Activated B cell treated with CpG ODN at 0.5 μM for 24 hours (primary cell): Measurements from ENCODE around the gene XAB2. TPM values are rescaled to one million over a fixed set of nuclear protein-coding genes. Genes with fewer than 3 reads are reported as not detected.

Experiments
- ATAC-seq: fragments of 200-7000 bp; cut with Tn5 transposase; one replicate; pipeline ENCODE4 v1.10.0; 2021; ENCODE audit warnings: low read depth, mild to moderate bottlenecking, moderate library complexity
- CTCF ChIA-PET: fragments of 350-600 bp; sonication (Branson Sonifier 250); formaldehyde crosslinking; loops from one replicate; lab custom pipeline; 2021; ENCODE audit warnings: antibody characterized with exemption; lab: Charles Lee
- POLR2A ChIA-PET: fragments of 350-600 bp; sonication (Branson Sonifier 250); formaldehyde crosslinking; loops from one replicate; lab custom pipeline; 2021; ENCODE audit warnings: antibody characterized with exemption; lab: Charles Lee
- DNase-seq: peaks from one replicate; pipeline ENCODE4 v3.0.0; 2022
- H3K27ac Mint-ChIP-seq: one replicate; pipeline ENCODE4 v1.8.0; 2020; ENCODE audit warnings: mixed read lengths
- H3K27me3 Mint-ChIP-seq: one replicate; pipeline ENCODE4 v1.8.0; 2021; ENCODE audit warnings: mixed read lengths
- H3K36me3 Mint-ChIP-seq: one replicate; pipeline ENCODE4 v1.8.0; 2021; ENCODE audit warnings: low read depth, mixed read lengths
- H3K4me1 Mint-ChIP-seq: one replicate; pipeline ENCODE4 v1.8.0; 2021; ENCODE audit warnings: mixed read lengths
- H3K4me3 Mint-ChIP-seq: one replicate; pipeline ENCODE4 v1.8.0; 2020; ENCODE audit warnings: mild to moderate bottlenecking, mixed read lengths
- H3K9me3 Mint-ChIP-seq: one replicate; pipeline ENCODE4 v1.8.0; 2020; ENCODE audit warnings: mixed read lengths
- intact Hi-C: fragments of 100-400 bp; cut with micrococcal nuclease; formaldehyde crosslinking; loops from one replicate; pipeline ENCODE4 v1.15.1; 2024
- total RNA-seq: library from RNA; stranded (reverse); gene quantifications from 2 replicates; pipeline ENCODE4 v1.2.3, GENCODE V29; 2022
- TF ChIP-seq, protein P1 (sequence below): fragments of 200-600 bp; IDR thresholded peaks from one replicate; pipeline ENCODE4 v1.8.0; 2022; ENCODE audit warnings: antibody characterized with exemption, mild to moderate bottlenecking

The XAB2 gene
- total RNA-seq, 1 donor from 2014 or later: 51.8 TPM

DNA sequence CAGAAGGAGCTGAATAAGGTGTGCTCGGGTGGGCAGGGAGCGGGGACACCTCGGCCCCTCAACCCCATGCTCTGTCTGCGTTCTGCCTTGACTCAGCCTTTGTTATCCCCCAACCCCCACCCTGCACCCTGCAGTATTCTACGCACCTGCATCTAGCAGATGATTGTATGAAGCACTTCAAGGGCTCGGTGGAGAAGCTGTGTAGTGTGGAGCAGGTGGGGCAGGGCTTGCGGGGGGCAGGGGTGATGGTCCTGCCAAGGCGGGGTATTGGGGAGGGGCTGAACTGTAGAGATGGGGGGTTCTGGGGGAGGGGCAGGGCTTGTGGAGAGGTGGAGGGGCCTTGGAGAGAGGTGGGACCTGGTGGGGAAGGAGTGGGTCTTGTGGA, 13.7 kb upstream of the XAB2 start:
- Mint-ChIP-seq H3K27me3 (no peaks in the 10 kb centered on the region), H3K36me3 (peaks cover 51% of the 10 kb centered on the region), H3K9me3 (no peaks in the 10 kb centered on the region), H3K27ac (no peak overlapping the region), H3K4me3 (no peak overlapping the region), H3K4me1 (peaks cover 18% of the 10 kb centered on the region)
- ChIA-PET CTCF (no interaction called here), POLR2A (interaction anchor here (0.6 to 1.2 kb wide), 2 partner anchors 13 to 286 kb away, joined by 4 to 5 read pairs; partner anchors contain the start of genes PET100 and XAB2)
- DNase-seq: no peak
- intact Hi-C loops: no loop called here
- TF ChIP-seq, protein P1, sequence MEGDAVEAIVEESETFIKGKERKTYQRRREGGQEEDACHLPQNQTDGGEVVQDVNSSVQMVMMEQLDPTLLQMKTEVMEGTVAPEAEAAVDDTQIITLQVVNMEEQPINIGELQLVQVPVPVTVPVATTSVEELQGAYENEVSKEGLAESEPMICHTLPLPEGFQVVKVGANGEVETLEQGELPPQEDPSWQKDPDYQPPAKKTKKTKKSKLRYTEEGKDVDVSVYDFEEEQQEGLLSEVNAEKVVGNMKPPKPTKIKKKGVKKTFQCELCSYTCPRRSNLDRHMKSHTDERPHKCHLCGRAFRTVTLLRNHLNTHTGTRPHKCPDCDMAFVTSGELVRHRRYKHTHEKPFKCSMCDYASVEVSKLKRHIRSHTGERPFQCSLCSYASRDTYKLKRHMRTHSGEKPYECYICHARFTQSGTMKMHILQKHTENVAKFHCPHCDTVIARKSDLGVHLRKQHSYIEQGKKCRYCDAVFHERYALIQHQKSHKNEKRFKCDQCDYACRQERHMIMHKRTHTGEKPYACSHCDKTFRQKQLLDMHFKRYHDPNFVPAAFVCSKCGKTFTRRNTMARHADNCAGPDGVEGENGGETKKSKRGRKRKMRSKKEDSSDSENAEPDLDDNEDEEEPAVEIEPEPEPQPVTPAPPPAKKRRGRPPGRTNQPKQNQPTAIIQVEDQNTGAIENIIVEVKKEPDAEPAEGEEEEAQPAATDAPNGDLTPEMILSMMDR: no peak
- no peak for ATAC-seq

DNA sequence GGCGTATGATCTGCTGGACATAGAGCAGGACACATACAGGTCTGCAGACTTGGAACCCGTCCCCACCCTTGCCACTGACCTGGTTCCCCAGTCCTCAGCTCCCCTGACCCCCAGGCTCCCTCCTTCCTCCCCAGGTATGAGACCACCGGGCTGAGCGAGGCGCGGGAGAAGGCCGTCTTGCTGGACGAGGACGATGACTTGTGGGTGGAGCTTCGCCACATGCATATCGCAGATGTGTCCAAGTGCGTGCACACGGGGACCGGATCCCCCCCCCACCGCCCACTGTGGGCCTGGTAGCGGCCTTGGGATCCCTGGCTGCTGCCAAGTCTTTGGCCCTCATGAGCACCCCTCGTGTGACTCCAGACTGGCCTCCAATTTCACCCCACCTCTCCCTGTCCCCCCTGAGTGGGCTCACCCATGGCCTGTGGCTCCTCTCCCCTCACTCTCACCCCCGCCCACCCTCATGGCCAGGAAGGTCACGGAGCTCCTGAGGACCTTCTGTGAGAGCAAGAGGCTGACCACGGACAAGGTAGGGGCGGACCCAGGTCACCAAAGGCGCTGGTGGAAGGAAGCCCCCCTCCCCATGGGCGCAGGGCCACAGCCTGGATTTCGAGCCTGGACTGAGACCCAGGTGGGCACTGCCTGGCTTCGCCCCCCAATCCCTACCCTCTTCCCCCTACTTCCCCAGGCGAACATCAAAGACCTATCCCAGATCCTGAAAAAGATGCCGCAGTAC, 13.1 kb upstream of the XAB2 start:
- peaks cover 47% of the 10 kb centered on the region for H3K36me3 Mint-ChIP-seq
- TF ChIP-seq, protein P1: no peak
- POLR2A ChIA-PET: interaction anchor here (1.2 kb wide), 1 partner anchor 13 kb away, joined by 4 read pairs; the partner anchor contains the start of genes PET100 and XAB2
- DNase-seq (no peak), ATAC-seq (no peak)
- no peak overlapping the region for H3K27ac Mint-ChIP-seq
- peaks cover 23% of the 10 kb centered on the region for H3K4me1 Mint-ChIP-seq
- CTCF ChIA-PET: no interaction called here
- no peaks in the 10 kb centered on the region for H3K27me3 Mint-ChIP-seq
- H3K9me3 Mint-ChIP-seq: no peaks in the 10 kb centered on the region
- intact Hi-C loops: no loop called here
- no peak overlapping the region for H3K4me3 Mint-ChIP-seq

DNA sequence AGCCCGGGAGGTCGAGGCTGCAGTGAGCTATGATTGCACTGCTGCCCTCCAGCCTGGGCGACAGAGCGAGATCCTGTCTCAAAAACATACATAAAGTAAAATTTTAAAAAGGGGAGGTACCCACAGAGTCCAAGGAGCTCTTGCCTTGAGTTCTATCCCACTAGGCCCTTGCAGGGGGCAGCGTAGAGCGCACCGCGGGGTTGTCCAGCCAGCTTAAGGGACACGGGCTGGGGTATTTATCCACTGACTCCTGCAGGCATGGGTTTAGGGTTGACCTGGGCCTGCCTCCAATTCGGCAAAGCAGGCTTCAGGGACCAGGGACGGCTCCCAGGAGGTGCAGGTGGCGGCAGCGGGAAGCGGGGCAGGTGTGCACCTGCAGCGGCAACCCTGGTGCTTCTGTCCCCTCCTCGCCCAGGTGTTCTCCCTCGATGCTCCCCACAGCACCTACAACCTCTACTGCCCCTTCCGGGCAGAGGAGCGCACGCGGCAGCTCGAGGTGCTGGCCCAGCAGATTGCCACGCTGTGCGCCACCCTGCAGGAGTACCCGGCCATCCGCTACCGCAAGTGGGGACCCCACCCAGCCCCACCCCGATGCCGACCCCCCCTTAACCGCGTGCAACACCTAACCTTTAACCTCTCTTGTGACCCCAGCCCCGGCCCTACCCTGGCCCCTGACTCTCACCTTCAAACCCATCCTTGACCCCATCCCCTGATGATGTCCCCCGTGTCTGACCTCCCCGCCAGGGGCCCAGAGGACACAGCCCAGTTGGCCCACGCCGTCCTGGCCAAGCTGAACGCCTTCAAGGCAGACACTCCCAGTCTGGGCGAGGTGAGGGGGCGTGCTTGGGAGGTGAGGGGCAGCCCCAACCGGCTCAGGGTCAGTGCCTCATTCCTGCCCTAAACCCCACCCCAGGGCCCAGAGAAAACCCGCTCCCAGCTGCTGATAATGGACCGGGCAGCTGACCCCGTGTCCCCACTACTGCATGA, 12.2 kb upstream of the XAB2 start:
- no peak overlapping the region for H3K27ac Mint-ChIP-seq
- H3K36me3 Mint-ChIP-seq: peaks cover 45% of the 10 kb centered on the region
- H3K4me3 Mint-ChIP-seq: no peak overlapping the region
- TF ChIP-seq, protein P1: no peak
- CTCF ChIA-PET: interaction anchor here (0.6 kb wide), 1 partner anchor 21 kb away, joined by 3 read pairs; no protein-coding TSS in a partner anchor
- DNase-seq (no peak), ATAC-seq (no peak)
- intact Hi-C loops: no loop called here
- no peaks in the 10 kb centered on the region for H3K27me3 Mint-ChIP-seq
- POLR2A ChIA-PET: interaction anchor here (1.2 kb wide), 1 partner anchor 12 kb away, joined by 4 read pairs; the partner anchor contains the start of genes PET100 and XAB2
- H3K9me3 Mint-ChIP-seq: no peaks in the 10 kb centered on the region
- H3K4me1 Mint-ChIP-seq: peaks cover 28% of the 10 kb centered on the region

DNA sequence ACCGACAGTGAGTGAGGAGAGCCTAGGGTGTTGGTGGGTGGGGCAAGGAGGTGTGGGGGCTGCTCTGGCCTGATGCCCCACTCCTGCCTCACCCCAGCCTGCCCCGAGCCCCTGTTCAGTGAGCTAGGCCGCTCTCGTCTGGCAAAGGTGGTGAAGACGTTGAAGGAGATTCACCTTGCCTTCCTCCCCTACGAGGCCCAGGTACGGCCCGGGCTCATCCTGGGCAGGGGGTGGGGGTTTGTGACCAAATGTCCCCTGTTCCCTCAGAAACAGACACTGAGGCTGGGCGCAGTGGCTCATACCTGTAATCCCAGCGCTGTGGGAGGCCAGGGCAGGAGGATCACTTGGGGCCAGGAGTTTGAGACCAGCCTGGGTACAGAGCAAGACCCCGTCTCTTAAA, 11.5 kb upstream of the XAB2 start:
- CTCF ChIA-PET: interaction anchor here (0.6 kb wide), 1 partner anchor 22 kb away, joined by 3 read pairs; no protein-coding TSS in a partner anchor
- H3K36me3 Mint-ChIP-seq: peaks cover 43% of the 10 kb centered on the region
- no peaks in the 10 kb centered on the region for H3K27me3 Mint-ChIP-seq
- TF ChIP-seq, protein P1: no peak
- no peaks in the 10 kb centered on the region for H3K9me3 Mint-ChIP-seq
- intact Hi-C loops: no loop called here
- peaks cover 35% of the 10 kb centered on the region for H3K4me1 Mint-ChIP-seq
- POLR2A ChIA-PET: no interaction called here
- ATAC-seq: no peak
- H3K4me3 Mint-ChIP-seq: no peak overlapping the region
- DNase-seq: no peak
- no peak overlapping the region for H3K27ac Mint-ChIP-seq
